BE2C (cell line): Measurements from ENCODE around the gene ITGA7.

Experiments
- DNase-seq: peaks from one replicate; pipeline ENCODE4 v3.0.0-alpha.2; 2020
- H3K27me3 ChIP-seq: fragments of 250-450 bp; sonication (Bioruptor Pico); 2 replicates; pipeline ENCODE4 v1.5.1; 2020; ENCODE audit warnings: mild to moderate bottlenecking
- H3K36me3 ChIP-seq: fragments of 250-450 bp; sonication (Bioruptor Pico); 2 replicates; pipeline ENCODE4 v1.5.1; 2020; ENCODE audit warnings: mild to moderate bottlenecking
- H3K4me1 ChIP-seq: fragments of 250-450 bp; sonication (Bioruptor Pico); 2 replicates; pipeline ENCODE4 v1.5.1; 2020
- H3K4me3 ChIP-seq: 2 replicates; pipeline ENCODE4 v1.5.1; 2011; ENCODE audit warnings: low read depth, low read length
- H3K9me3 ChIP-seq: fragments of 250-450 bp; sonication (Bioruptor Pico); 2 replicates; pipeline ENCODE4 v1.5.1; 2020
- TF ChIP-seq, protein P1 (sequence below): IDR thresholded peaks from 2 replicates; pipeline ENCODE4 v1.5.1; 2012; ENCODE audit warnings: mild to moderate bottlenecking, low read depth, low read length

The ITGA7 gene

DNA sequence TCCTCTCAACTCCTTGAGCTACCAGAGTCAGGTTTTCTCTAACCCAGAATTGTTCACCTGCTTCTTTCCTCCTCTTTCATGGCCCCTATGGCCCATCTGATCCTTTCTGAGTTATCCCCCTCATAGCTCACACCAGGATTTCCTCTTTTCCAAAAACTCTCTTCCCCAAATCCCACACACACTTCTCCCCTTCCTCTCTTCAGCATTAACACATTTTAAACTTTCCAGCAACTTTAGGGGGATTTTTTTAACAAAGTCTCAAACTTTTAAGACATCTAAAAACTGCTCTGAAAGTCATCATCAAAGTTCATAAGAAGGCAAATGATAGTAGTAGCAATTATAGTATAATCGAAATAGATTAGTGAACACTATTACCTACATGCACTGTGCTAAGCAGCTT, 63.1 kb downstream of the ITGA7 start:
- H3K36me3 ChIP-seq = no peaks in the 10 kb centered on the region
- no peaks in the 10 kb centered on the region for H3K9me3 ChIP-seq
- H3K27me3 ChIP-seq = no peaks in the 10 kb centered on the region
- H3K4me3 ChIP-seq = no peak overlapping the region
- TF ChIP-seq, protein P1, sequence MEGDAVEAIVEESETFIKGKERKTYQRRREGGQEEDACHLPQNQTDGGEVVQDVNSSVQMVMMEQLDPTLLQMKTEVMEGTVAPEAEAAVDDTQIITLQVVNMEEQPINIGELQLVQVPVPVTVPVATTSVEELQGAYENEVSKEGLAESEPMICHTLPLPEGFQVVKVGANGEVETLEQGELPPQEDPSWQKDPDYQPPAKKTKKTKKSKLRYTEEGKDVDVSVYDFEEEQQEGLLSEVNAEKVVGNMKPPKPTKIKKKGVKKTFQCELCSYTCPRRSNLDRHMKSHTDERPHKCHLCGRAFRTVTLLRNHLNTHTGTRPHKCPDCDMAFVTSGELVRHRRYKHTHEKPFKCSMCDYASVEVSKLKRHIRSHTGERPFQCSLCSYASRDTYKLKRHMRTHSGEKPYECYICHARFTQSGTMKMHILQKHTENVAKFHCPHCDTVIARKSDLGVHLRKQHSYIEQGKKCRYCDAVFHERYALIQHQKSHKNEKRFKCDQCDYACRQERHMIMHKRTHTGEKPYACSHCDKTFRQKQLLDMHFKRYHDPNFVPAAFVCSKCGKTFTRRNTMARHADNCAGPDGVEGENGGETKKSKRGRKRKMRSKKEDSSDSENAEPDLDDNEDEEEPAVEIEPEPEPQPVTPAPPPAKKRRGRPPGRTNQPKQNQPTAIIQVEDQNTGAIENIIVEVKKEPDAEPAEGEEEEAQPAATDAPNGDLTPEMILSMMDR = no peak
- no peaks in the 10 kb centered on the region for H3K4me1 ChIP-seq
- DNase-seq = no peak

DNA sequence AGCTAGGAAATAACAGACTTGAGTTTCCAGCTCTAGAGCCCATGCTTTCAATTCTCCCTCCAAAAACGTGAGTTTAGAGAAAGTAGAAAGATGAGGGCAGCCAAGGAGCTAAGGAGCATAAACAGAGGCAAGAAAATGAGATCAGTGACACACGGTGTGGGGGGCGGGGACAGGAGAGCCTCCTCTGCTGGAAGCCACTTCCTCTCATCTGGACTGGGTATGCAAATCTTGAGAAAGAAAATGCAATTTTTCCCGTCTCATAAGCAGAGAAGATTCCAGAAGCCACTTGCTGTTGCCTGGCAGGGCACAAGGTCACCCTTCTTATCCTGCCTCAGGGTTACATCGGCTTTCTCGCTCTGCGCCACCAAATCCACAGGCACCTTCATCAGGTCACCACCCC, 65.0 kb downstream of the ITGA7 start:
- H3K4me1 ChIP-seq = no peaks in the 10 kb centered on the region
- no peaks in the 10 kb centered on the region for H3K9me3 ChIP-seq
- TF ChIP-seq, protein P1 = no peak
- no peaks in the 10 kb centered on the region for H3K36me3 ChIP-seq
- no peak for DNase-seq
- peaks cover 8% of the 10 kb centered on the region; the same call in 1 of the 2 replicates for H3K27me3 ChIP-seq
- no peak overlapping the region for H3K4me3 ChIP-seq

DNA sequence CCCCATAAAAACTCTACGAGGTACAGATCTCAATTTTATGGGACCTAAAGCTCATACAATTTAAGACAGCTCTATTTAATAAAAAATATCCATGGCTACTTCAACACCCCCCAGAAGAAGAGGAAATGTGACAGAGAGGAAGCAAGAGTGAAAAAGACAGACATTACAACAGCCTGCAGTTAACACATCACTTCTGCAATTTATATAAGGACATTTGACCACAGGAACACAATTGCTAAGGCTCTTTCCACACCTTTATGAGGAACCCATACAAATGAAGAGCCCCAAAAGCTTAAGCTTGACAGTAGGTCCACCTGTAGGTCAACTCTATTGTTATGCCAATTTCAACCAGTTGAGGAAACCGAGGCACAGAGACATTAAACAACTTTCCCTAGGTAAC, 65.4 kb downstream of the ITGA7 start:
- TF ChIP-seq, protein P1 = no peak
- Histone ChIP-seq H3K4me1 (no peaks in the 10 kb centered on the region), H3K9me3 (no peaks in the 10 kb centered on the region), H3K27me3 (peaks cover 12% of the 10 kb centered on the region; the same call in 1 of the 2 replicates), H3K36me3 (no peaks in the 10 kb centered on the region), H3K4me3 (no peak overlapping the region)
- DNase-seq = no peak

DNA sequence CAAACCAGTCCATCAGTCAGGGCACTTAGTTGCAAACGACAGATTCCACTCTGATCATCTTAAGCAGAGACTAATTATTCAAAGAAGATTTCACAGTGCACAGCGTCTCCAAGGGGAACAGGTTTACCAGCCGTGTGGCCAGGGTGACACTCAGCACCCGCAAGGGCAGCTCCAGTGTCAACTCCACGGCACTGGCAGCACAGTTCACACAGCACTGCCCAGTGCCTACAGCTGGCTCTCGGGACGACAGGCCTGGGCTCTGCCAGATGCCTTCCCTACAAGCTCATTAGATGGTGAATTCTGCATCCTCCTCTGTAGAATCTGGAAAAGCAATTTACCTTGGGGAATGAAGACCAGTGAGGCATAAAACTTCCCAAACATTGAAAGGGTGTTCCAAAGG, 66.1 kb downstream of the ITGA7 start:
- Histone ChIP-seq H3K36me3 (no peaks in the 10 kb centered on the region), H3K4me1 (no peaks in the 10 kb centered on the region), H3K9me3 (no peaks in the 10 kb centered on the region), H3K4me3 (no peak overlapping the region), H3K27me3 (peaks cover 14% of the 10 kb centered on the region; the same call in 1 of the 2 replicates)
- no peak for DNase-seq
- TF ChIP-seq, protein P1 = no peak

DNA sequence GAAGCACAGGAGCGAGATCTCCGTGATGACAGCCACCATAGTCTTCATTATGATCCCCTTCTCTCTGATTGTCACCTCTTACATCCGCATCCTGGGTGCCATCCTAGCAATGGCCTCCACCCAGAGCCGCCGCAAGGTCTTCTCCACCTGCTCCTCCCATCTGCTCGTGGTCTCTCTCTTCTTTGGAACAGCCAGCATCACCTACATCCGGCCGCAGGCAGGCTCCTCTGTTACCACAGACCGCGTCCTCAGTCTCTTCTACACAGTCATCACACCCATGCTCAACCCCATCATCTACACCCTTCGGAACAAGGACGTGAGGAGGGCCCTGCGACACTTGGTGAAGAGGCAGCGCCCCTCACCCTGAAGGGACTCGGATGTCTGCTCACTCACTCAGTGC, 70.2 kb downstream of the ITGA7 start:
- Histone ChIP-seq H3K36me3 (no peaks in the 10 kb centered on the region), H3K4me1 (no peaks in the 10 kb centered on the region), H3K27me3 (peaks cover 39% of the 10 kb centered on the region), H3K9me3 (no peaks in the 10 kb centered on the region), H3K4me3 (no peak overlapping the region)
- no peak for DNase-seq
- TF ChIP-seq, protein P1 = no peak

DNA sequence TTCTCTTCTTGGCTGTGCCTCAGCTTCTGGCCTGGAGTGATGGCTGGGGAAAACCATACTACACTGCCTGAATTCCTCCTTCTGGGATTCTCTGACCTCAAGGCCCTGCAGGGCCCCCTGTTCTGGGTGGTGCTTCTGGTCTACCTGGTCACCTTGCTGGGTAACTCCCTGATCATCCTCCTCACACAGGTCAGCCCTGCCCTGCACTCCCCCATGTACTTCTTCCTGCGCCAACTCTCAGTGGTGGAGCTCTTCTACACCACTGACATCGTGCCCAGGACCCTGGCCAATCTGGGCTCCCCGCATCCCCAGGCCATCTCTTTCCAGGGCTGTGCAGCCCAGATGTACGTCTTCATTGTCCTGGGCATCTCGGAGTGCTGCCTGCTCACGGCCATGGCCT, 70.9 kb downstream of the ITGA7 start, which contains the start of gene OR10P1:
Gene OR10P1 (plus strand): TSS at position 40 of the 400 bp plus-strand sequence. CDS start 0 bp downstream, at position 40.
- Histone ChIP-seq H3K4me3 (no peak within 1 kb of the TSS), H3K27me3 (peaks cover 43% of the 10 kb centered on the region), H3K4me1 (no peaks in the 10 kb centered on the region), H3K9me3 (no peaks in the 10 kb centered on the region), H3K36me3 (no peaks in the 10 kb centered on the region)
- TF ChIP-seq, protein P1 = no peak
- no peak for DNase-seq
